Spinal cord (tissue), 10 donors: ENCODE data around the gene FTCD. TPM values are rescaled to one million over a fixed set of nuclear protein-coding genes. Genes with fewer than 3 reads are reported as not detected.

ENCODE experiments used
- DNase-seq, 6 donors: peaks; one replicate each; pipeline versions ENCODE4 v3.0.0 to v3.0.0-alpha.2; 2013 to 2015; ENCODE audit warnings: low spot score in 6 of 6, low read depth in 4 of 6
- H3K27ac ChIP-seq: one replicate; pipeline ENCODE4 v1.5.1; 2013; ENCODE audit warnings: low read depth, low read length, control low read depth
- H3K27me3 ChIP-seq: one replicate; pipeline ENCODE4 v1.6.1; 2013; ENCODE audit warnings: low read length; ENCODE audit not compliant: control insufficient read depth, insufficient read depth
- H3K36me3 ChIP-seq: one replicate; pipeline ENCODE4 v1.6.1; 2013; ENCODE audit warnings: low read length; ENCODE audit not compliant: control insufficient read depth, insufficient read depth
- H3K4me1 ChIP-seq: one replicate; pipeline ENCODE4 v1.6.1; 2013; ENCODE audit warnings: low read length; ENCODE audit not compliant: control insufficient read depth, insufficient read depth
- H3K4me3 ChIP-seq: one replicate; pipeline ENCODE4 v1.5.1; 2013; ENCODE audit warnings: low read depth, low read length, control low read depth
- H3K9me3 ChIP-seq: one replicate; pipeline ENCODE4 v1.6.1; 2013; ENCODE audit warnings: low read length; ENCODE audit not compliant: control insufficient read depth, insufficient read depth
- WGBS: methylation state at CpG from one replicate; pipeline ENCODE4 v1.1.5; 2013; ENCODE audit warnings: missing lambda C conversion rate; ENCODE audit not compliant: insufficient coverage; 5-methylcytosine and 5-hydroxymethylcytosine counted together
- polyA plus RNA-seq, 2 donors: library from polyadenylated mRNA; unstranded; fragments of 120-200 nt; gene quantifications; one replicate each; pipeline ENCODE4 v1.2.1, GENCODE V29; 2013; ENCODE audit not compliant: insufficient read length in 2 of 2
- total RNA-seq, 2 donors: library from RNA; depleted of rRNA in 1 of 2; stranded (reverse); fragments of 120-200 nt in 1 of 2; fragments of >200 nt in 1 of 2; gene quantifications; one replicate each; pipeline versions ENCODE4 v1.2.3 to v1.2.4, GENCODE V29; 2013 to 2014
- donor health status: healthy.

Gene FTCD
- total and polyA plus RNA-seq, 4 donors, result 0.50 to 6.0 (median 3.4) TPM

DNA sequence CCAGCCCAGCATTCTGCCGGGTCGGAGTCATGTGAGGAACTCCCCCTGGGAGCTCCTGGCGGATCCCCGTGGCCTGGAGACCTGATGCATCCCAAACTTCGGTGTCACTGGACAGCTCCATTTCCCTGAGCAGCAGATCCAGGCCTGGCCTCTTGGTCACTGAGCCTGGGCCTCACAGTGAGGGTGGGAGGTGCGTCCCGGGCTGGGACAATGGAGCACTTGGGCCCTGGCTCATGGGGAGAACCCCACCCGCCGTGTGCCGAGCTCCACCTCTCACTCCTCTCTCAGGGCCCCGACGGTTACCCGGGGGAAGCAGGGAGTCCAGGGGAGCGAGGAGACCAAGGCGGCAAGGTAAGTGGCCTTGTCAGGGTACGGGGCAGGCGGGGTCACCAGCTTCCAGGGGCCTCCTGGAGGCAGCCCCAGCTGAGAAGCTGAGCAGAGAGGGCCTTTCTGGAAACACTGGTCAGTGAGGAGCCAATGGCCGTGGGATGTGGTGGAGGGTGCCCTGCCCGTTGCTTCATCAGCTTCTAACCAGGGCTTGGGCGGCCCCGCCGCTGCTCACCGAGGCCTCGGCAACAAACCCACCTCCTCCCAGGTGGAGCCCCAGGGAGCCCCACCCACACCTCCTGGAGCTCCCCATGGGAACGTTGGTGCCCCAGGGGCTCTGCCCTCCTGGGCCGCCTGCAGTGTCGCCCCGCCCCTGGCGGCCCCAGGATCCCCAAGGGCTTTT lies 37.6 kb downstream of the FTCD start:
- no peak overlapping the region for H3K4me3 ChIP-seq
- no peaks in the 10 kb centered on the region for H3K27me3 ChIP-seq
- no peak for DNase-seq
- no peaks in the 10 kb centered on the region for H3K9me3 ChIP-seq
- no peaks in the 10 kb centered on the region for H3K4me1 ChIP-seq
- H3K36me3 ChIP-seq, result peaks cover 55% of the 10 kb centered on the region
- no peak overlapping the region for H3K27ac ChIP-seq
- WGBS, result 82% methylated on average over 26 of the region's 29 CpGs

DNA sequence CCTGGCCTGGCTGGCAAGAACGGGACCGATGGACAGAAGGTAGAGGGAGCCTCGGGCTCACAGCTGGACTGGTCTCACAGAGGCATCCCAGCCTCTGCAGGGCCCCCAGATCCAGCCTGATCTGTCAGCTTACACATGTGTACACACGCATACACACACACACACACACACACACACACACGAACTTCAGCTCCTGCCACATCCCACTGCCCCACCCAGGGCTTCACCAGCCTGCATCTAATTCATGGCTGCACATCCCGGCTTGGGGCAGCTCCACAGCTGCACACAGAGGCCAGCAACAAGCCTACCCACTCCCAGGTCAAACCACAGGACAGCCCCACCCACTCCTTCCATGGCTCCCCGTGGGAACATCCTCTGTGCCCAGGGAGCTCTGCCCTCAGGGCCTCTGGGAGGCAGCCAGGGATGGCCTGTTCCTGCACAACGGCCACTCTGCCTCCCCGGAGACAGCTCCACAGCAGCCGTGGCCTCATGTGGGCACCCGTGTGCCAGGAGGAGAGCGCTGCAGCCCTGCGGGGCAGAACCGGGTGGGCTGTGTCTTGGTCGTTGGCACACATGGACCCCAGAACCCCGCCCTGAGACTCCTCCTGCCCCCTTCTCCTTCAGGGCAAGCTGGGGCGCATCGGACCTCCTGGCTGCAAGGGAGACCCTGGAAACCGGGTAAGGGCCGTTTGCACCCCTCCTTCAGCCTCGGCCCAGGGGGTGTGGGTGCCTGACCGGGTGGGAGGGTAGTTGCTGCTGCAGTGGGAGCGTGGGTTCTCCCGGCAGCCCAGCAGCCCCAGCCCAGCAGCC lies 38.4 kb downstream of the FTCD start:
- H3K4me3 ChIP-seq, result no peak overlapping the region
- no peak overlapping the region for H3K27ac ChIP-seq
- WGBS, result 84% methylated on average over 18 of the region's 24 CpGs
- no peaks in the 10 kb centered on the region for H3K27me3 ChIP-seq
- H3K4me1 ChIP-seq, result no peaks in the 10 kb centered on the region
- H3K36me3 ChIP-seq, result peaks cover 62% of the 10 kb centered on the region
- H3K9me3 ChIP-seq, result no peaks in the 10 kb centered on the region
- DNase-seq, result no peak

DNA sequence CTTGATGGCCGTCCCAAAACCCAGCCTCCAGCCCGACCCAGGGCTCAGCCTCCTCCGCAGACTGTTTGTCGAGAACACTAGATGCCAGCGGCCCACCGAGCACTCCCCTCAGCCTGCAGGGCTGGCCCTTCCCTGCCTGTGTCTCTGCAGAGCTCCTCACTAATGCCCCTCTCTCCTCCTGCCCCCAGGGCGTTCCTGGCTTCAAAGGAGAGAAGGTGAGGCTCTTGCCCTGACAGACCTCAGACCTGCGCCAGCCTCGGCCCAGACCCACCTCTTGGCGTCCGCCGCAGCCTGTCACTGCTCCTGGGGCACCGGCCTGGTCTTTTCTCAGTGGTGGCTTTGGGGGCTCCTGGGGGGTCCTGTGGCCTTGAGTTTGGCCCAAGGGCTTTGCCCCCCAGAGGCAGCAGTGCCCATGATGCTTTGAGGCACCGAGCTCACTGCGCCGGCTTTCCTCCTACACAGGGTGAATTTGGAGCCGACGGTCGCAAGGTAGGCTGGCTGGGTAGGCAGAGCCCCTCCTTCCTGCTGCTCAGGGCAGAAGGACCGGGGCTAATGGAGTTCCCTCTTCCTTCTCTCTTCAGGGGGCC lies 39.1 kb downstream of the FTCD start:
- H3K36me3 ChIP-seq, result peaks cover 56% of the 10 kb centered on the region
- WGBS, result 92% methylated on average over 20 of the region's 20 CpGs

DNA sequence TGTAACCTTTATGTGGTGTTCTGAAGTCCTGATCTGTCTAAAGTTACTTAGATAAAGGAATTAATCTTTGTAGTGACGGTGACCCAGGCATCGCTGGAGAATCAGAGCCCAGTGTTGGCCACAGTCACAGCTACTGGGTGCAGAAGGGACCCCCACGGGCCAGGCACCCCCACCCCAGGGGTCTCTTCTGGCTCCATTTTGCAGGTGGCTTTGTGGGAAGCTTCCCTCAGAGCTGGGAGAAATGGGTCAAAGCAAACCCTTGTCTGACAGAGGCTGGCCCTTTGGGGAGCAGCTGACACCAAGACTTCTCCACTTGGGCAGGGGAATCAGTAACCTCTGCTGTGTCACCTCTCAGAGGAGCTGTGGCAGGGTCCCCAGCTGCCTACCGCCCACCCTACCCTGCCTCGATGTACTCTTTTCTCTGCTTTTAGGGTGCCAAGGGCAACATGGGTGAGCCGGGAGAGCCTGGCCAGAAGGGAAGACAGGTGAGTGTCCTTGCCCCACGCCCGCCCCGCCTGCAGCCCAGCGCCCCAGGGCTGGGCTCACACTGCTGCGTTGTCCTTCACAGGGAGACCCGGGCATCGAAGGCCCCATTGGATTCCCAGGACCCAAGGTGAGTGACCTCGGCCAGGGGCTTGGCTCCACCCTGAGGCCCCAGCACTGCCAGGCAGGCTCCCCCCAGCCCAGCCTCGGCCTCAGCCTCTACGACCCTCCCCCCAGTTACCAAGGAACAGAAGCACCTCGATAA lies 39.8 kb downstream of the FTCD start:
- Histone ChIP-seq H3K9me3 (no peaks in the 10 kb centered on the region), H3K27ac (no peak overlapping the region), H3K36me3 (peaks cover 51% of the 10 kb centered on the region), H3K4me1 (no peaks in the 10 kb centered on the region), H3K27me3 (no peaks in the 10 kb centered on the region), H3K4me3 (no peak overlapping the region)
- no peak for DNase-seq
- 91% methylated on average over 15 of the region's 17 CpGs for WGBS

More for the DNA sequence above, 39.1 kb downstream of the FTCD start:
- no peak overlapping the region for H3K4me3 ChIP-seq
- no peaks in the 10 kb centered on the region for H3K9me3 ChIP-seq
- DNase-seq, result no peak
- H3K27ac ChIP-seq, result no peak overlapping the region
- H3K27me3 ChIP-seq, result no peaks in the 10 kb centered on the region
- H3K4me1 ChIP-seq, result no peaks in the 10 kb centered on the region

DNA sequence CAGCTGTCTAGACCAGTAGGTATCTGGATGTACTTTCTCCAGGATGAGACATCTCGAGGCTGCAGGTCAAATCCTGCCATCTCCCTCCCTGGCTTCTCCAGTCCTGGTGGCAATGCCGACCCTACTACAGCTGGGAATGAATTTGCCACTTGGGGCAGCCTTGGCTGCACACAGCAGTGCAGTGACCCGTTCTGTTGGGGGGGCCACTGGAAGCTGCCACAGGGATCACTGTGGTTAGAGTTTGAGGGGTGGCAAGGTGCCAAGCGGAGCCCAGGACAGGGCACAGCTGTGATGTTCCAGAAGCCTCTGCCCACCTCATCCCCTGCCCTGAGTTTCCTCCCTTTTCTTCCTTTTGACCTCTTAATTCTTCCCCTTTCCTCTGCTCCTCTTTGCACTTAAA lies 40.4 kb downstream of the FTCD start:
- 81% methylated on average over 2 of the region's 4 CpGs for WGBS
- DNase-seq, result no peak
- Histone ChIP-seq H3K27me3 (no peaks in the 10 kb centered on the region), H3K36me3 (peaks cover 50% of the 10 kb centered on the region), H3K4me3 (no peak overlapping the region), H3K27ac (no peak overlapping the region), H3K9me3 (no peaks in the 10 kb centered on the region), H3K4me1 (no peaks in the 10 kb centered on the region)

DNA sequence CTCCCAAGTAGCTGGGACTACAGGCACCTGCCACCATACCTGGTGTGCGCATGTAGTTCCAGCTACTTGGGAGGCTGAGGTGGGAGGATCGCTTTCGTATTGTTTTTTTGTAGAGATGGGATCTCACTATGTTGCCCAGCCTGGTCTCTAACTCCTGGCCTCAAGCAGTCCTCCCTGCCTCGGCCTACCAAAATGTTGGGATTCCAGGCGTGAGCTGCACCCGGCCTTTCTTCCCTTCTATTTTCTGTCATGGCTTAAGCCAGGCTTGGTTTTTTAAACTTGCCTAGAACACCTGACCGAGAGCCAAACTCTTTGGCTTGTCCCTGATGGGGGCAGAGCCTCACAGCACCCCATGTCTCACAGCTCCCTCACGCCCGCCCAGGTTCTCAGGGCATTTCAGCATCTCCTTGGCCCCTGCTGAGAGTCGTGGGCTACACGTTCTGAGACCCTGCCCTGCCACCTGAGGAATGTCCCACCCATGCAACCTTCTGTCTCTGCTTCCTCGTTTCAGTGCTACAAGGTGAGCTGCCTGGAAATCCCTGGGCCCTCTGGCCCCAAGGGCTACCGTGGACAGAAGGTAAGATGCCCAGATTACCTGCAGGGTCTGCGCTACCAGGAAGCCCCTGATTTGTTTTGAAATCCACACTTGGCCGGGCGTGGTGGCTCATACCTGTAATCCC lies 41.7 kb downstream of the FTCD start:
- H3K4me1 ChIP-seq, result no peaks in the 10 kb centered on the region
- no peaks in the 10 kb centered on the region for H3K9me3 ChIP-seq
- H3K36me3 ChIP-seq, result peaks cover 39% of the 10 kb centered on the region
- no peaks in the 10 kb centered on the region for H3K27me3 ChIP-seq
- DNase-seq, result no peak
- no peak overlapping the region for H3K4me3 ChIP-seq
- WGBS, result 96% methylated on average over 15 of the region's 16 CpGs
- no peak overlapping the region for H3K27ac ChIP-seq

DNA sequence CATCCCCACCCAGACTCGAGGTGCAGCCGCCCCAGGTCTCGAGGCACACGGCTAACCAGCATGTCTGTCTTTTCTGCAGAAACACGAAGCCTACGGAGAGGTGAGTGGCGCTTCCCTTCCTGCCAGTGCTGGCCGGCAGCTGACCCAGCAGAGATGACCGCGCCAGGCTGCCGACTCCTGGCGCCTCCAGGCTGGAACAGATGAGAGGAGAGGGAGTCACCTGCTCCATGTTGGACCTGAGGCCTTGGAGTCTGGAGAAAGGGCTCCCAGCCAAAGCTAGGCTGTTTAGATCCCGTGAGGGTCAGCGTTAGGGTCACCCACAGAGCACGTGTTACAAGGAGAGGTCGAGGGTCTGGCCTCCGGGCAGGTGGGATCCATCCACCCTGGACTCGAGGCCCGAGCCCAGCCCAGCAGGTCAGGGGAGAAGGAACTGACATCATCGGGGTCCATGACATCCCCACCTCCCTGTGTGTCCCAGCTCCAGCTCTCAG lies 42.6 kb downstream of the FTCD start:
- H3K4me3 ChIP-seq, result no peak overlapping the region
- peaks cover 1% of the 10 kb centered on the region for H3K9me3 ChIP-seq
- peaks cover 30% of the 10 kb centered on the region for H3K36me3 ChIP-seq
- DNase-seq, result no peak
- no peaks in the 10 kb centered on the region for H3K27me3 ChIP-seq
- no peak overlapping the region for H3K27ac ChIP-seq
- no peaks in the 10 kb centered on the region for H3K4me1 ChIP-seq
- WGBS, result 93% methylated on average over 18 of the region's 20 CpGs

DNA sequence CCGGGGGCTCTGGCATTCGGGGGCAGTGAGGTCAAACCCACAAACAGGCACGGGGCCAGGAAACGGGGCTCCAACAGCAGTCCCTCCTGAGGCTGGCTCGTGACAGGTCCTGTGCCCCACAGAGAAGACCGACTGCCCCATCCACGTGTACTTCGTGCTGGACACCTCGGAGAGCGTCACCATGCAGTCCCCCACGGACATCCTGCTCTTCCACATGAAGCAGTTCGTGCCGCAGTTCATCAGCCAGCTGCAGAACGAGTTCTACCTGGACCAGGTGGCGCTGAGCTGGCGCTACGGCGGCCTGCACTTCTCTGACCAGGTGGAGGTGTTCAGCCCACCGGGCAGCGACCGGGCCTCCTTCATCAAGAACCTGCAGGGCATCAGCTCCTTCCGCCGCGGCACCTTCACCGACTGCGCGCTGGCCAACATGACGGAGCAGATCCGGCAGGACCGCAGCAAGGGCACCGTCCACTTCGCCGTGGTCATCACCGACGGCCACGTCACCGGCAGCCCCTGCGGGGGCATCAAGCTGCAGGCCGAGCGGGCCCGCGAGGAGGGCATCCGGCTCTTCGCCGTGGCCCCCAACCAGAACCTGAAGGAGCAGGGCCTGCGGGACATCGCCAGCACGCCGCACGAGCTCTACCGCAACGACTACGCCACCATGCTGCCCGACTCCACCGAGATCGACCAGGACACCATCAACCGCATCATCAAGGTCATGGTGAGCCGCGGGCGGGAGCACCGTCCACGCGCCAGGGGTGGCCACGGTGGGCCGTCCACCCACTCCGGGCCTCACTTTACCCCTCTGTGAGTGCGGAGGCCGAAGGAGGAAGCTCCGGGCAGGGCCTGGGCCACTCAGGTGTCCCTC lies 43.3 kb downstream of the FTCD start:
- H3K4me3 ChIP-seq, result no peak overlapping the region
- H3K27ac ChIP-seq, result no peak overlapping the region
- H3K9me3 ChIP-seq, result peaks cover 3% of the 10 kb centered on the region
- H3K4me1 ChIP-seq, result no peaks in the 10 kb centered on the region
- DNase-seq, result no peak
- H3K27me3 ChIP-seq, result no peaks in the 10 kb centered on the region
- 94% methylated on average over 69 of the region's 69 CpGs for WGBS
- H3K36me3 ChIP-seq, result peaks cover 23% of the 10 kb centered on the region
